ENCODE results near the gene ITGA2.
"Not testable (repeated sequence)": the region's sequence is repeated elsewhere in the genome, so short reads cannot be mapped to it uniquely, and the experiment has no call there.

DNA sequence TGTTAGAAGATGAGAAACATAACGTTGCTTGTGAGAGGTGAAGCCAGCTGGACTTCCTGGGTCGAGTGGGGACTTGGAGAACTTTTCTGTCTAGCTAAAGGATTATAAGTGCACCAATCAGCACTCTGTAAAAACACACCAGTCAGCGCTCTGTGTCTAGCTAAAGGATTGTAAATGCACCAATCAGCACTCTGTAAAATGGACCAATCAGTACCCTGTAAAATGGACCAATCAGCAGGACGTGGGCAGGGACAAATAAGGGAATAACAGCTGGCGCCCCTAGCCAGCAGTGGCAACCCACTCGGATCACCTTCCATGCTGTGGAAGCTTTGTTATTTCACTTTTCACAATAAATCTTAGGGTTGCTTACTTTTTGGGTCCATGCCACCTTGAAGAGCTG is 123.2 kb downstream of the ITGA2 start:
- TF ChIP-seq, protein P1, sequence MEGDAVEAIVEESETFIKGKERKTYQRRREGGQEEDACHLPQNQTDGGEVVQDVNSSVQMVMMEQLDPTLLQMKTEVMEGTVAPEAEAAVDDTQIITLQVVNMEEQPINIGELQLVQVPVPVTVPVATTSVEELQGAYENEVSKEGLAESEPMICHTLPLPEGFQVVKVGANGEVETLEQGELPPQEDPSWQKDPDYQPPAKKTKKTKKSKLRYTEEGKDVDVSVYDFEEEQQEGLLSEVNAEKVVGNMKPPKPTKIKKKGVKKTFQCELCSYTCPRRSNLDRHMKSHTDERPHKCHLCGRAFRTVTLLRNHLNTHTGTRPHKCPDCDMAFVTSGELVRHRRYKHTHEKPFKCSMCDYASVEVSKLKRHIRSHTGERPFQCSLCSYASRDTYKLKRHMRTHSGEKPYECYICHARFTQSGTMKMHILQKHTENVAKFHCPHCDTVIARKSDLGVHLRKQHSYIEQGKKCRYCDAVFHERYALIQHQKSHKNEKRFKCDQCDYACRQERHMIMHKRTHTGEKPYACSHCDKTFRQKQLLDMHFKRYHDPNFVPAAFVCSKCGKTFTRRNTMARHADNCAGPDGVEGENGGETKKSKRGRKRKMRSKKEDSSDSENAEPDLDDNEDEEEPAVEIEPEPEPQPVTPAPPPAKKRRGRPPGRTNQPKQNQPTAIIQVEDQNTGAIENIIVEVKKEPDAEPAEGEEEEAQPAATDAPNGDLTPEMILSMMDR (IDR thresholded peaks at IDR 0.05 in 4 of 5, conservative IDR thresholded peaks at IDR 0.05 in 1 of 5): not testable (repeated sequence)
- TF ChIP-seq POLR2A (IDR thresholded peaks at IDR 0.05): not testable (repeated sequence)
